ENCODE measurements around the gene SYNE2.

Gene SYNE2

DNA sequence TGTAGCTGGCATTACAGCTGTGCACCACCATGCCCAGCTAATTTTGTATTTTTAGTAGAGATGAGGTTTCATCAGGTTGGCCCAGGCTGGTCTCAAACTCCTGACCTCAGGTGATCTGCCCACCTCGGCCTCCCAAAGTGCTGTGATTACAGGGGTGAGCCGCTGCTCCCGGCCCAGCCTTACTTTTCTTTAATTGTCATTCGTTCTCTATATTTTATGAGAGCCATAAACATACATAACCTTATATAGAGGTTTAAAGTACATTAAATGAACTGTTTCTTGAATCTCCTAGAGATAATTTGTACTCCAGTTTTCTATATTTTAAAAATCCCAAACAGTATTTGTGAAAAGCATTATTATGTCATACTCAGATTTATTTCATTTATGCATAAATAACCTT, 98.6 kb downstream of the SYNE2 start:
- H3K9ac ChIP-seq, result no peak overlapping the region
- H3K4me1 ChIP-seq, result no peaks in the 10 kb centered on the region
- H3K27me3 ChIP-seq (ENCODE audit: control insufficient read depth, insufficient read depth, low read length), result no peaks in the 10 kb centered on the region
- TF ChIP-seq, protein P1, sequence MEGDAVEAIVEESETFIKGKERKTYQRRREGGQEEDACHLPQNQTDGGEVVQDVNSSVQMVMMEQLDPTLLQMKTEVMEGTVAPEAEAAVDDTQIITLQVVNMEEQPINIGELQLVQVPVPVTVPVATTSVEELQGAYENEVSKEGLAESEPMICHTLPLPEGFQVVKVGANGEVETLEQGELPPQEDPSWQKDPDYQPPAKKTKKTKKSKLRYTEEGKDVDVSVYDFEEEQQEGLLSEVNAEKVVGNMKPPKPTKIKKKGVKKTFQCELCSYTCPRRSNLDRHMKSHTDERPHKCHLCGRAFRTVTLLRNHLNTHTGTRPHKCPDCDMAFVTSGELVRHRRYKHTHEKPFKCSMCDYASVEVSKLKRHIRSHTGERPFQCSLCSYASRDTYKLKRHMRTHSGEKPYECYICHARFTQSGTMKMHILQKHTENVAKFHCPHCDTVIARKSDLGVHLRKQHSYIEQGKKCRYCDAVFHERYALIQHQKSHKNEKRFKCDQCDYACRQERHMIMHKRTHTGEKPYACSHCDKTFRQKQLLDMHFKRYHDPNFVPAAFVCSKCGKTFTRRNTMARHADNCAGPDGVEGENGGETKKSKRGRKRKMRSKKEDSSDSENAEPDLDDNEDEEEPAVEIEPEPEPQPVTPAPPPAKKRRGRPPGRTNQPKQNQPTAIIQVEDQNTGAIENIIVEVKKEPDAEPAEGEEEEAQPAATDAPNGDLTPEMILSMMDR (IDR thresholded peaks at IDR 0.05), result no peak
- no peaks in the 10 kb centered on the region for H3K9me3 ChIP-seq (ENCODE audit: control insufficient read depth, low read length)
- H2AFZ ChIP-seq, result no peak overlapping the region
- no peak overlapping the region for H3K27ac ChIP-seq
- H3K36me3 ChIP-seq (ENCODE audit: control insufficient read depth, insufficient read depth, low read length), result no peaks in the 10 kb centered on the region
- H3K4me2 ChIP-seq (ENCODE audit: low read length), result no peak overlapping the region
- H3K79me2 ChIP-seq, result no peaks in the 10 kb centered on the region
- no peak overlapping the region for H3K4me3 ChIP-seq (ENCODE audit: low read depth, low read length)

DNA sequence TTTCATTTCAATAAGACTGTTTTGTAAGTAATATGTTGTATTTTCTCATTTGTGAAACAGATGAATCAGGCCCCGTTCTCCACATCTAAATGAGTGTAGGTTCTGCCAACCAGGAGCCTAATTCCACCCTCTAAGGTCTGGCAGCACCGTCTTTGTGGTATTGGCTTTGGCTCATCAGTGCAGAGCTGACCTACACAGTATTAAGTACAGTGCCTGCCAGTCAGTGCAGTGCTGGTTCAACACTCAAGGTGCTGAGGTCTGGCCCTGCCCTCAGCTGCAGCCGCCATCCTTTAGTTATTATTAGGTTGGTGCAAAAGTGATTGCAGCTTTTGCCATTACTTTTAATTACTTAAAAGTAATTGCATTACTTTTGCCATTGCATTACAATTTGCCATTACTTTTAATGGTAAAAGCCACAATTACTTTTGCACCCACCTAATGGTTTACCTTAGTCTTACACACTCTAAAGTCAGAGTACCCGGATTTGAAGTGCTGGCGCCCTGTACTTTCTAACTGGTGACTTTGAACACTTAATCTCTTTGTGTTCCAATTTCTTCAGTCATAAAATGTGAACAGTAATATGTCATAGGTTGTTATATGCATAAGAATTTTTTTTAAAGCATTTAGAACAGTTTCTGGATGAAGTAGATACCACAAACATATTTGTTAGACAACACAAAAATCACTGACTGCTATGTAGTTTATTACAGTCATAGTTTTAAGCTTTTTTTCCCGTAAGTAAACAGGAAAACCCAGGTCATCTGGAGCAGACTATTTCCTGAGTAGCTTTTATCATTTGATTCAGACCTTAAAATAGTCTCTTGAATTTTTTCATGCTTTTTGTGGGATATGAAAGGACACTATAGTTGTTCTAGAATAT, 99.5 kb downstream of the SYNE2 start:
- H3K4me1 ChIP-seq, result no peaks in the 10 kb centered on the region
- no peak overlapping the region for H3K27ac ChIP-seq
- no peaks in the 10 kb centered on the region for H3K36me3 ChIP-seq (ENCODE audit: control insufficient read depth, insufficient read depth, low read length)
- TF ChIP-seq, protein P1 (IDR thresholded peaks at IDR 0.05), result no peak
- H3K9ac ChIP-seq, result no peak overlapping the region
- H3K4me3 ChIP-seq (ENCODE audit: low read depth, low read length), result no peak overlapping the region
- H3K4me2 ChIP-seq (ENCODE audit: low read length), result no peak overlapping the region
- H2AFZ ChIP-seq, result no peak overlapping the region
- no peaks in the 10 kb centered on the region for H3K9me3 ChIP-seq (ENCODE audit: control insufficient read depth, low read length)
- H3K27me3 ChIP-seq (ENCODE audit: control insufficient read depth, insufficient read depth, low read length), result no peaks in the 10 kb centered on the region
- no peaks in the 10 kb centered on the region for H3K79me2 ChIP-seq

DNA sequence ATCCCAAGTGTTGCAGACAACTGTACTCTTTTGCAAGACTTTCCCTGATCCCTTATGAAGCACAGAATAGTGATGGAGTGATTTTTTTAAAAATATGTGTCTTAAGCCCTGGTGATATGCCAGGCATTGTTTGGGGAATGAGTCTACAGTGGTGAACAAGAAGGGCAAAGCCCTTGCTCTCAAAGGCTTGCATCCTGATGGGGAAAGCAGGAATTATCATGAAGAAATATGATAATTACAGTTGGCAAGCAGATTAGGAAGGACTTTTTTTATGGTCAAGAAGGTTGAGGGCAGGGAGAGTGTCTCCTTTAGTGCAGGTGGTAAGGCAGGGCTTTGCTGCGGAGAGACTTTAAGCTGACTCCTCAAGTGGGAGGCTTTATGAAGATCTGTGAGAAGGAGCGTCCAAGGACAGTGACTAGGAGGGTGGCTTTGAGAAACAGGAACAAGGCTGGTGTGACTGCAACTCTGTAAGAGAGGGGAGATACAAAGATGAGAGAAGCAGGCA, 100.2 kb downstream of the SYNE2 start:
- Histone ChIP-seq H3K4me3 (ENCODE audit: low read depth, low read length) (no peak overlapping the region), H3K27ac (no peak overlapping the region), H3K27me3 (ENCODE audit: control insufficient read depth, insufficient read depth, low read length) (no peaks in the 10 kb centered on the region), H3K9me3 (ENCODE audit: control insufficient read depth, low read length) (no peaks in the 10 kb centered on the region), H3K79me2 (no peaks in the 10 kb centered on the region), H3K9ac (no peak overlapping the region), H3K4me2 (ENCODE audit: low read length) (no peak overlapping the region), H3K4me1 (no peaks in the 10 kb centered on the region), H2AFZ (no peak overlapping the region), H3K36me3 (ENCODE audit: control insufficient read depth, insufficient read depth, low read length) (no peaks in the 10 kb centered on the region)
- TF ChIP-seq, protein P1 (IDR thresholded peaks at IDR 0.05), result no peak

DNA sequence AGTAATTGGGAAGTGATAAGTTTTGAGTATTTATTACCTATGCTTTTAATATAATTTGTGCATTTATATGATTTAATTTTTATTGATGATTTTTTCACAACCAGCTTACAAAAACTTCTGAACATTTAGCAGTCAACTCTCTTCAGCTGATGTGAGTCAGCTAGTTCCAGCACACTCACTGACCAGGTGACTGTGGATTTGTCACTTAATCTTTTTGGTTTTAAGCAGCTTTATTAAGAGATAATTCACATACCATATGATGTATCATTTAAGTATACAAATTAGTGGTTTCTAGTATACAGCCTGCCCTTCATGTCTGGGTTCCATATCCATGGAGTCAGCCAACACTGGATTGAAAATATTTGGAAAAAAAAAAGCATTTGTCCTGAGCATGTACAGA, 103.5 kb downstream of the SYNE2 start:
- Histone ChIP-seq H3K27ac (no peak overlapping the region), H3K36me3 (ENCODE audit: control insufficient read depth, insufficient read depth, low read length) (no peaks in the 10 kb centered on the region), H3K4me2 (ENCODE audit: low read length) (no peak overlapping the region), H3K27me3 (ENCODE audit: control insufficient read depth, insufficient read depth, low read length) (no peaks in the 10 kb centered on the region), H3K79me2 (no peaks in the 10 kb centered on the region), H3K4me1 (no peaks in the 10 kb centered on the region), H3K9ac (no peak overlapping the region), H3K4me3 (ENCODE audit: low read depth, low read length) (no peak overlapping the region), H3K9me3 (ENCODE audit: control insufficient read depth, low read length) (no peaks in the 10 kb centered on the region), H2AFZ (no peak overlapping the region)
- TF ChIP-seq, protein P1 (IDR thresholded peaks at IDR 0.05), result no peak
